PFSK-1 (cell line): Measurements from ENCODE around the gene STRN4.

Source experiments
- POLR2AphosphoS5 ChIP-seq: IDR thresholded peaks from 2 replicates; pipeline ENCODE4 v1.6.1; 2012; ENCODE audit warnings: low read depth, mild to moderate bottlenecking, control low read depth, low read length, moderate library complexity
- TAF1 ChIP-seq: IDR thresholded peaks from 2 replicates; pipeline ENCODE4 v1.6.1; 2012; ENCODE audit warnings: low read length, control low read depth, borderline replicate concordance; ENCODE audit not compliant: insufficient read depth
- TF ChIP-seq, protein P1 (sequence below), 2 experiments: IDR thresholded peaks; 2 replicates each; pipeline versions ENCODE4 v1.6.1 to v1.8.0; 2011 to 2012; ENCODE audit warnings: low read depth in 2 of 2, low read length in 2 of 2, control low read depth in 1 of 2, inconsistent platforms in 1 of 2, mild to moderate bottlenecking in 1 of 2, moderate library complexity in 1 of 2; ENCODE audit not compliant: insufficient read depth in 1 of 2

DNA sequence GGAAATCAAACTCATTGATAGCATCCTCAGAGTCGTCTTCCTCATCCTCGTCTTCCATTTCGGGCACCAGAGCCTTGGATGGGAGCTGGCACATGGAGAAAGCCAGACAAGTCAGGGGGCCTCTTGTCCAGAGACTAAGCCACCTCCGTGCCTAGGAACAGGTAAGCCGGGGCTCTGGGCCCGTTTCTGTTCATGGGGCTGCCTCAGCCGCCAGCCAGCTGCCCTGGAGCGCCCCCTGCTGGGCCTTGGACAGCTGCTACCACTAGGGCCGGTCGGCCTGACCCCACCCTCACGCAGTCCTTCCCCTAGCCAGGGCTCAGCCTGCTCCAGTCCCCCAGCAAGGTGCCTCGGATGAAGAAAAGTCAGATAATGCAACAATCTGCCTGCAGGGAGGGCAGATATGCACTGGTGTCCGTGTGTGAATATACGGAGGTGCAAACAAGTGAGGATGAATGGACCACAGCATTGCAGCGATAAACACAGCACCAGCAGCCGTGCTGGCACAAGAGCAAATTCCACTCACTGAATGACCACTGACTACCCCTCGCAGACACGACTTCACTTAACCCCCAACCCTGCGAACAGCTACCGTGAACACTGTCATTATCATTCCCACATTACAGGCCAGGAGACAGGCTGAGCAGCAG, 17.4 kb downstream of the STRN4 start:
- TF ChIP-seq POLR2AphosphoS5 (no peak), TAF1 (no peak)
- TF ChIP-seq, protein P1, sequence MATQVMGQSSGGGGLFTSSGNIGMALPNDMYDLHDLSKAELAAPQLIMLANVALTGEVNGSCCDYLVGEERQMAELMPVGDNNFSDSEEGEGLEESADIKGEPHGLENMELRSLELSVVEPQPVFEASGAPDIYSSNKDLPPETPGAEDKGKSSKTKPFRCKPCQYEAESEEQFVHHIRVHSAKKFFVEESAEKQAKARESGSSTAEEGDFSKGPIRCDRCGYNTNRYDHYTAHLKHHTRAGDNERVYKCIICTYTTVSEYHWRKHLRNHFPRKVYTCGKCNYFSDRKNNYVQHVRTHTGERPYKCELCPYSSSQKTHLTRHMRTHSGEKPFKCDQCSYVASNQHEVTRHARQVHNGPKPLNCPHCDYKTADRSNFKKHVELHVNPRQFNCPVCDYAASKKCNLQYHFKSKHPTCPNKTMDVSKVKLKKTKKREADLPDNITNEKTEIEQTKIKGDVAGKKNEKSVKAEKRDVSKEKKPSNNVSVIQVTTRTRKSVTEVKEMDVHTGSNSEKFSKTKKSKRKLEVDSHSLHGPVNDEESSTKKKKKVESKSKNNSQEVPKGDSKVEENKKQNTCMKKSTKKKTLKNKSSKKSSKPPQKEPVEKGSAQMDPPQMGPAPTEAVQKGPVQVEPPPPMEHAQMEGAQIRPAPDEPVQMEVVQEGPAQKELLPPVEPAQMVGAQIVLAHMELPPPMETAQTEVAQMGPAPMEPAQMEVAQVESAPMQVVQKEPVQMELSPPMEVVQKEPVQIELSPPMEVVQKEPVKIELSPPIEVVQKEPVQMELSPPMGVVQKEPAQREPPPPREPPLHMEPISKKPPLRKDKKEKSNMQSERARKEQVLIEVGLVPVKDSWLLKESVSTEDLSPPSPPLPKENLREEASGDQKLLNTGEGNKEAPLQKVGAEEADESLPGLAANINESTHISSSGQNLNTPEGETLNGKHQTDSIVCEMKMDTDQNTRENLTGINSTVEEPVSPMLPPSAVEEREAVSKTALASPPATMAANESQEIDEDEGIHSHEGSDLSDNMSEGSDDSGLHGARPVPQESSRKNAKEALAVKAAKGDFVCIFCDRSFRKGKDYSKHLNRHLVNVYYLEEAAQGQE (IDR thresholded peaks at IDR 0.05; ENCODE audit: insufficient read depth in 1 of 2, low read depth in 2 of 2, low read length in 2 of 2), result no peak
